IPS-18c (cell line): ENCODE measurements around the gene MASP2.
"Not testable (repeated sequence)": the region's sequence is repeated elsewhere in the genome, so short reads cannot be mapped to it uniquely, and the experiment has no call there.

Experiments used
- H3K4me3 ChIP-seq: 2 replicates; pipeline ENCODE4 v1.7.0; 2013; ENCODE audit warnings: low read depth, mild to moderate bottlenecking, low read length, moderate library complexity; ENCODE audit not compliant: insufficient read depth
- H3K9me3 ChIP-seq: one replicate; pipeline ENCODE4 v1.6.1; 2013; ENCODE audit warnings: mild to moderate bottlenecking, low read length, moderate library complexity; ENCODE audit not compliant: control insufficient read depth, insufficient read depth

Gene MASP2

DNA sequence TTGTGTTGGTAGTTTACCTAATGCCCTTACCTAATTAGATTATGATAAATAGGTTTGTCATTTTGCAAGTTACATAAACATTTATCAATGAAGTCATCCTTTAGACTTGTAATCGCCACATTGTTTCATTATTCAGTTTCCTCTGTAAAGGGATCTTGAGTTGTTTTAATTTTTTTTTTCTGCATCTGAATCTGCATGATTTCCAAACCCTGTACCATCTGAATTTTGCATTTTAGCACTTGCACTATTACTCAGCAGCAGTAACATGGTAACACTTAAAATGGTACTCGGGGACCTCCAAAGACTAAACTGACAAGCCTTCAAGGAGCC is 22.2 kb downstream of the MASP2 start:
- Histone ChIP-seq H3K4me3 (no peak overlapping the region), H3K9me3 (no peaks in the 10 kb centered on the region)

DNA sequence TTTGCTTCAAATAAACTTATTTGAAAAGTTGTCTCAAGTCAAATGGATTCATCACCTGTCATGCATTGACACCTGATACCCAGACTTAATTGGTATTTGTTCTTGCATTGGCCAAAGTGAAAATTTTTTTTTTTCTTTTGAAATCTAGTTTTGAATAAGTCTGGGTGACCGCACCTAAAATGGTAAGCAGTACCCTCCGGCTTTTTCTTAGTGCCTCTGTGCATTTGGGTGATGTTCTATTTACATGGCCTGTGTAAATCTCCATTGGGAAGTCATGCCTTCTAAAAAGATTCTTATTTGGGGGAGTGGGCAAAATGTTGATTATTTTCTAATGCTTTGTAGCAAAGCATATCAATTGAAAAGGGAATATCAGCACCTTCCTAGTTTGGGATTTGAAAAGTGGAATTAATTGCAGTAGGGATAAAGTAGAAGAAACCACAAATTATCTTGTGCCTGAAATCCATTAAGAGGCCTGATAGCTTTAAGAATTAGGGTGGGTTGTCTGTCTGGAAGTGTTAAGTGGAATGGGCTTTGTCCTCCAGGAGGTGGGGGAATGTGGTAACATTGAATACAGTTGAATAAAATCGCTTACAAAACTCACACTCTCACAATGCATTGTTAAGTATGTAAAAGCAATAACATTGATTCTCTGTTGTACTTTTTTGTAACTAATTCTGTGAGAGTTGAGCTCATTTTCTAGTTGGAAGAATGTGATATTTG is 22.7 kb downstream of the MASP2 start:
- no peaks in the 10 kb centered on the region for H3K9me3 ChIP-seq
- no peak overlapping the region for H3K4me3 ChIP-seq

- Histone ChIP-seq H3K9me3 (no peaks in the 10 kb centered on the region), H3K4me3 (no peak overlapping the region)
Measured at GRCh38 chr1:11023201-11023600, 23.8 kb downstream of the MASP2 start.

- Histone ChIP-seq H3K4me3 (no peak overlapping the region), H3K9me3 (no peaks in the 10 kb centered on the region)
Measured at GRCh38 chr1:11019971-11020370, 27.1 kb downstream of the MASP2 start.

- H3K9me3 ChIP-seq, H3K4me3 ChIP-seq: not testable (repeated sequence)
Measured at GRCh38 chr1:11019358-11019757, 27.7 kb downstream of the MASP2 start.

- H3K9me3 ChIP-seq, result peaks cover 2% of the 10 kb centered on the region
- H3K4me3 ChIP-seq, result peak overlapping the region; percentile 100
Measured at GRCh38 chr1:11013160-11013531, 33.9 kb downstream of the MASP2 start.

GRCh38 chr1:11012260-11013159 is 34.5 kb downstream of the MASP2 start, which contains the start of gene TARDBP:
Gene TARDBP (plus strand): TSS chr1:11012654. CDS start chr1:11013728, 1,074 bp downstream.
- Histone ChIP-seq H3K4me3 (peak within 1 kb of the TSS; percentile 100), H3K9me3 (peaks cover 2% of the 10 kb centered on the region)

GRCh38 chr1:11000526-11000925 is 46.5 kb downstream of the MASP2 start:
- Histone ChIP-seq H3K9me3 (peaks cover 3% of the 10 kb centered on the region), H3K4me3 (no peak overlapping the region)

DNA sequence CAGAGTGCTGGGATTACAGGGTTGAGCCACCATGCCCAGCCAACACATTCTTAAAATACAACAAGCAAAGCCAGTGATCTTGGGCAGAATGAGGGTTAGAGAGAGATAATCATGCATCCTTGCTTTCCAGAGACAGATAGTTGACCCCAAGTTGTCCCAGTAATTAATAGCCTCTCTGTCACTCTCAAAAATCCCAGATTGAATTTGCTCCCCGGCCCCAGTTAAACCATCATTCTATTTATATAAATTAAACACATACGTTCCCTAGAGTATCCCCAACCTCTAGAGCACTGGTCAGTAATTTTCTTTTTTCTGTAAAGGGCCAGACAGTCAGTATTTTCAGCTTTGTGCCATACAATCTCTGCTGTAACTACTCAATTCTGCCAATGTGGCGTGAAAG is 50.9 kb downstream of the MASP2 start:
- H3K9me3 ChIP-seq, result peaks cover 3% of the 10 kb centered on the region
- H3K4me3 ChIP-seq, result no peak overlapping the region

- no peaks in the 10 kb centered on the region for H3K9me3 ChIP-seq
- no peak overlapping the region for H3K4me3 ChIP-seq
Measured at GRCh38 chr1:10992864-10993263, 54.2 kb downstream of the MASP2 start.

DNA sequence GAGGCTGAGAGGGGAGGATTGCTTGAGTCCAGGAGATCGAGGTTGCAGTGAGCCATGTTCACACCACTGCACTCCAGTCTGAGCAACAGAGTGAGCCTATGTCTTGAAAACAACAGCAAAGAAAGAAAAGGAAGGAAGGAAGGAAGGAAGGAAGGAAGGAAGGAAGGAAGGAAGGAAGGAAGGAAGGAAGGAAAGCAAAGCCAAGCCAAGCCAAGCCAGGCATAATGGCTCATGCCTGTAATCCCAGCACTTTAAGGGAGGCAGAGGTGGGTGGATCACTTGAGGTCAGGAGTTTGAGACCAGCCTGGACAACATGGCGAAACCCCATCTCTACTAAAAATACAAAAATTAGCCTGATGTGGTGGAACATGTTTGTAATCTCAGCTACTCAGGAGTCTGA is 55.0 kb downstream of the MASP2 start:
- H3K4me3 ChIP-seq, H3K9me3 ChIP-seq: not testable (repeated sequence)

- H3K4me3 ChIP-seq, result no peak overlapping the region
- H3K9me3 ChIP-seq, result no peaks in the 10 kb centered on the region
Measured at GRCh38 chr1:10990828-10991227, 56.2 kb downstream of the MASP2 start.

- not testable (repeated sequence) for H3K4me3 ChIP-seq, H3K9me3 ChIP-seq
Measured at GRCh38 chr1:10989920-10990516, 57.0 kb downstream of the MASP2 start.

- no peak overlapping the region for H3K4me3 ChIP-seq
- H3K9me3 ChIP-seq, result no peaks in the 10 kb centered on the region
Measured at GRCh38 chr1:10989095-10989494, 57.9 kb downstream of the MASP2 start.

GRCh38 chr1:10987840-10988417 is 59.1 kb downstream of the MASP2 start:
- Histone ChIP-seq H3K4me3 (no peak overlapping the region), H3K9me3 (no peaks in the 10 kb centered on the region)

DNA sequence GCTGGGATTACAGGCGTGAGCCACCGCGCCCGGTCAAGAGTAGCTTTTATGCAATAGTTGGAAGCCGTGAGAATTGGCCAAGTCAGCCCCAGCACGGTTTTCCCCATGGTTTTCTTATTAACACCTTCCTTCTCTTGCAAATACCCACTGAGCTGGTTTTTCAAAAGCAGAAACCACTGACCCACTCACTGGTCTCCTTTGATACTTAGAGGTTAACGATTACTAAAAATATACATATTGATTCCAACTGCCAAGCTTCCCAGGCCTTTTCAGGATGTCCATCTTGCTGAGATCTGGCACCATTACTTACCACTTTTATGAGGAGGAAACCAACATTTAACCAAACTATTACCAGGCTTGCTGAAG is 60.5 kb downstream of the MASP2 start:
- Histone ChIP-seq H3K4me3 (no peak overlapping the region), H3K9me3 (no peaks in the 10 kb centered on the region)

DNA sequence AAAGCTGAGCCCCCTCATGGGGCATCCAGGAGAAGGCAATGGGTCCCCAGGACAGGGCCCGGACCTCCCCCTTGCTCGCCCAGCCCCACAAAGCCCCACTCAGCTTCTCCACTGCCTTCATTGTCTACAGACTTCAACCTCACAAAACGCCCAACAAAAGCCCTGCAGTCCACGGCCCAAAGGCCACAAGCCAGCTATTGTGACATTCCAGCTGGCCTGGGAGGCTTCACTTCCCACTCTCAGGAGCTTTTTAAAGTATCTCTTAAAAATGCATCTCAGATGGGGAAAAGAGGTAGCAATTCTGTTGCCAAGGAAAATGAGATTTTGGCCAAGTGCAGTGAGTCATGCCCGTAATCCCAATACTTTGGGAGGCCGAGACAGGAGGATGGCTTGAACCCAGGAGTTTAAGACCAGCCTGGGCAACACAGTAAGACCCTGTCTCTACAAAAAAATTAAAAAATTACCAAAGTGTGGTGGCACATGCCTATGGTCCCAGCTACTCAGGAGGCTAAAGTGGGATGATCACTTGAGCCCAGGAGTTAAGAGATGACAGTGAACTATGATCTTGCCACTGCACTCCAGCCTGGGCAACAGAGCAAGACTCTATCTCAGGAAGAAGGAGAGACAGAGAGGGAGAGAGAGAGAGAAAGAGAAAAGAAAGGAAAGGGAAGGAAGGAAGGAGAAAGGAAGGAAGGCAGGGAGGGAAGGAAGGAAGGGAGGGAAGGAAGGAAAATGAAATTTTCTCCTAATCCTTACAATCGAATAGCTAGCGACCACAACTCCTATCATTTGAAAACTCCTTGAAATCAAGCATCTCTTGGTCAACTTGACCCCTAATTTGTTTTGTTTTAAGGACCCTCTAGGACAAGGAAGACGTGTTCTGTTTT is 66.0 kb downstream of the MASP2 start:
- Histone ChIP-seq H3K4me3 (peak overlapping the region; percentile 21), H3K9me3 (no peaks in the 10 kb centered on the region)
